ENCODE results near the gene GLMP.

DNA sequence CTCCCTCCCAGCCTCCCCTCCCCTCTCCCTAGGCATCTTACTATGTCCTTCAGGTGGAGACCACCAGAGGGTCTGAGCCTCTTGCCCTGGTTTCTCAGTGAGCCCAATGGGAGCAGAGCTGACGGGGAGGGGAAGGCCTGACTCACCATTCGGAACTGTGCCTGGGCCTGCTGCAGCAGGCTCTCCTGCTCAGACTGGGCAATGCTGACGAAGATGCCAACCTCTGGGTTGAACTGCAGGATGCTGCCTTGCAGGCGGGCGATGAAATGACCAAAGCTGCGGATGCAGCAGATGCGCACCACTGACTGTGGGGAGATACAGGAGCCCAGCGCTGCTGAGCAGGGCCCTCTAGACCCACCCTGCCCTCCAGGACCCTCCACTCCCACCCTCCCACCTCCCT lies 36.6 kb downstream of the GLMP start:
- TF ChIP-seq CTCF (optimal IDR thresholded peaks at IDR 0.05 in 1 of 3, IDR thresholded peaks at IDR 0.05 in 1 of 3, conservative IDR thresholded peaks at IDR 0.05 in 1 of 3; ENCODE audit: extremely low read depth in 1 of 3, insufficient read depth in 2 of 3, low read length in 3 of 3) = no peak
- TF ChIP-seq EZH2 (IDR thresholded peaks at IDR 0.05; ENCODE audit: low read length) = no peak
